Transverse colon (tissue), 3 donors: Measurements from ENCODE around the gene MESD.

Experiments
- EP300 ChIP-seq: sonication (generic); formaldehyde crosslinking; IDR thresholded peaks from one replicate; pipeline ENCODE4 v1.6.1; 2017; ENCODE audit warnings: antibody characterized with exemption, low read depth
- POLR2AphosphoS5 ChIP-seq, 3 donors: sonication (generic); formaldehyde crosslinking; IDR thresholded peaks; one replicate each; pipeline ENCODE4 v1.6.1; 2016; ENCODE audit warnings: antibody characterized with exemption in 3 of 3

GRCh38 chr15:80931191-80931590, 58.4 kb downstream of the MESD start:
- TF ChIP-seq EP300: no peak
- no peak for TF ChIP-seq POLR2AphosphoS5 (IDR thresholded peaks at IDR 0.05)
